Skin epidermis (tissue), 12 donors: ENCODE measurements around the gene ATAD1.
"Not testable (repeated sequence)": the region's sequence is repeated elsewhere in the genome, so short reads cannot be mapped to it uniquely, and the experiment has no call there.

ENCODE experiments used
- H3K27ac ChIP-seq, 21 experiments: fragments of 200-600 bp; sonication (generic) in 11 of 21; one replicate each; pipeline ENCODE4 v1.5.0; 2020; ENCODE audit warnings: mild to moderate bottlenecking in 3 of 21, inconsistent platforms in 2 of 21, moderate library complexity in 2 of 21
- H3K4me3 ChIP-seq, 7 experiments: fragments of 200-600 bp; sonication (generic) in 2 of 7; one replicate each; pipeline ENCODE4 v1.5.0; 2020; ENCODE audit warnings: inconsistent platforms in 2 of 7, mild to moderate bottlenecking in 2 of 7, moderate library complexity in 1 of 7

The ATAD1 gene, protein sequence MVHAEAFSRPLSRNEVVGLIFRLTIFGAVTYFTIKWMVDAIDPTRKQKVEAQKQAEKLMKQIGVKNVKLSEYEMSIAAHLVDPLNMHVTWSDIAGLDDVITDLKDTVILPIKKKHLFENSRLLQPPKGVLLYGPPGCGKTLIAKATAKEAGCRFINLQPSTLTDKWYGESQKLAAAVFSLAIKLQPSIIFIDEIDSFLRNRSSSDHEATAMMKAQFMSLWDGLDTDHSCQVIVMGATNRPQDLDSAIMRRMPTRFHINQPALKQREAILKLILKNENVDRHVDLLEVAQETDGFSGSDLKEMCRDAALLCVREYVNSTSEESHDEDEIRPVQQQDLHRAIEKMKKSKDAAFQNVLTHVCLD

DNA sequence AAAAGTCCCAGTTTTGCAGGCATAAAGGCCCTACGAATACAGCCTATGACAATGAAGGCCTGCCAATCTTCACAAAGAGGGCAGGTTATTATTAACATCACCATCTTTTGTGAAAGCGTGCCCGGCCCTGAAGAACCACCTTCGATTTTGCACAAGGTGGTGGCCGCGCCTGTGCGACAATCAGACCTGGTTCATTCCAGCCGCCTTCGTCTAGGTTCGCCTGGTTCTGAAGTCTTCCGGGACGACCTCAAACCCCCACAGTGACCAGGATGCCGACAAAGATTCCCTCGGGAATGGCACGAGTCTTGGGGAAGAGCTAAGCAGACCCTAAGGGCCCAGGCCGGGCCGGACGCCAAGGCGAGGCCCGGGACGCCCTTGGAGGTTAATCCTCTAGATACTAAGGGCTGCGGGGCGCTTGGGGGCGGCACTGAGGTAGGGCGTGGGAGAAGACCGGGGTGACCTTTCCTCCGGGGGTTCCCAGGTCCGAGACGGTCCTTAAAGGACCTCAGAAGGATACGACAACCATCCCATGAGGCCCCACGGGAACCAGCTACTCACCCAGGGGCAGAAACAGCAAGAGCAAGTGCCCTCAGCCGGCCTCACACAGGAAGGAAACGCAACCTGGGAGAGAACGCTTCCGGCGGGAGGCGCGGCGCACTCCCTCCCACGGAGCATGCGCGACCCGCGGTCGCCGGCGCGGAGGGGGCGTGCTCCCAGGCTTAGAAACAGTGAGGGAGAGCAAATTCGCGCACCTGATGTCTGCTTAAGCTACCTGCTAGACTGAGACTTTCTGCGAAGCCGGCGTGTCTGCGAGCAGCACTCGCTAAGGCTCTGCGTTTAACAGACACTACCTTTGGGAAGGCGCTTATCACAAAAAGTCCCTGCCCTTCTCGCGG, at the start of gene ATAD1:
Gene ATAD1 (minus strand): TSS at position 618 of the 896 bp plus-strand sequence. CDS start 3,627 bp downstream, outside the sequence.
- Histone ChIP-seq H3K27ac (peak within 1 kb of the TSS; percentile 73 to 96 (median 90)), H3K4me3 (peak within 1 kb of the TSS; percentile 58 to 88 (median 77))

DNA sequence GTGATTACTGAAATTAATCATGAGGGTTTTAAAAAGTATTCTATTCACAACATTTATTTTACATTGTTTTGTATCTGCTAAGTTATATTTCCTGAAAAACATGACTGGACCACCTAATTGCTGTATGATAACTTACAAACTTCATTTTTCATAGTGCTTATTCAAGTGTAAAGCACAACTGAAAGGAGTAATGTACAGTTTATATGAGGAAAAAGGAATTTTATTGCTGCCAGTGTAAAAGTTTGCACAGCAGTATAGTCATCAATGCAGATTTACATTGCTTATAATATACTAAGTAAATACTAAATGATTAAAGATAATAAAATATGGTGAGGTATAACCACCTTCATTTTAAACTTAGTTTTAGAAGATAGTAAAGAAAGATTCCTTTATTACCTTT, 49.4 kb upstream of the ATAD1 start:
- Histone ChIP-seq H3K4me3 (peak overlapping the region; percentile 11 to 85 (median 76)), H3K27ac (peak overlapping the region in 13 of 21 experiments; percentile 7 to 99 (median 91))

DNA sequence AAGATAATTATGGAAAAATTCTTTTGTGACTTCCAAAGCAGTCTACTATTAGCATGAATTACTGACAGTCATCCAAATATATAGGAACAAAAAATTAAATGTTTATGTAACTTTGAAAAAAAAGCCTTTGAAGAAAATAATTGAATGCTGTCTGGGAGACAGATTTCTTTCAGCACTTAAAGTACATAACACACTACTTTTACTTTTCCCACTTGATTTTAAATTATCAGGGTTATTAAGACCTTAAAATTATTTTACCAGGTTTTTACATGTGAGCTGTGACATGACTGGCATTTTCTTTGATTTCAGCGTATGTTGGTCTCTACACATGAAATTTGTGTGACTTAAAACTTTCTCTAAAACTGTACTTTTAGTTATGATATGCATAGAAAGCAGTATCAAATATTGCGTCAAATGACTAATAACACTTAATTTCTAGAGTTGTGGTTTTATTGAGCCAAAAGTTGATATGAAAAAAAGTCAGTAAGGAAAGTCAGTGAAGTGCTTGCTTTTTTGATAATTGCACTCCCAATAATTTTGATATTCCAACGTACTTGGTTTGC, 48.5 kb upstream of the ATAD1 start:
- Histone ChIP-seq H3K27ac (peak overlapping the region in 18 of 21 experiments; percentile 54 to 100 (median 96)), H3K4me3 (peak overlapping the region; percentile 66 to 93 (median 77))

DNA sequence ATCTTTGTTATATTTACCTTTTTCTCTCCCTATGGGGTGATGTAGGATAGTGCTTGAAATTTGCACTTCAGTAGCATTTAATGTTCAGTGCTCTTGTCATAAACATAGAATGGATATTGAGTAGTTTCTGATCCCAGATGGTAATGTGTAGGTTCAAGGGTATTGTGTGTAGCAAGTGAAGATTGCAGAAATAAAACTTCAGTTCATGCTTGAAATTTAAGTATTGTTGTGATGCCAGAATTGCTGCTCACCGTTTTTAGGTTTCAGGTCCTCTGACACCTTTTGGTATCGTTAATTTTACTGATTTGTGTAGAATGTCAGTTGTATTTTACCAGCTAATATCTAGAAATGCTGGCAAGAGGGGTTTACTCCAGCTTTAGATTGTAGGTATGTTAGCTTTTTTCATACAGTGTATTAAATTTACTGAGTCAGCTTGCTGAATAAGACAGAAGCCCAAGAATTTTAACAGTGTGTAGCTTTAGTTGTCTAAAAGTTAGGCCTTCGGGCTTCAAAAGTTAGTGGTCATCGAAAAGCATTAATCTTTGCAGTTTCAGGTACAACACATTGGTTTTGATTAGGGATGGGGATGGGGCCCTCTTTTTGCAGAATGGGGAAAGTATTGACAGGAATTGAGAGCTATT, 47.3 kb upstream of the ATAD1 start:
- Histone ChIP-seq H3K27ac (peak overlapping the region in 20 of 21 experiments; percentile 86 to 100 (median 96)), H3K4me3 (peak overlapping the region; percentile 66 to 93 (median 77))

DNA sequence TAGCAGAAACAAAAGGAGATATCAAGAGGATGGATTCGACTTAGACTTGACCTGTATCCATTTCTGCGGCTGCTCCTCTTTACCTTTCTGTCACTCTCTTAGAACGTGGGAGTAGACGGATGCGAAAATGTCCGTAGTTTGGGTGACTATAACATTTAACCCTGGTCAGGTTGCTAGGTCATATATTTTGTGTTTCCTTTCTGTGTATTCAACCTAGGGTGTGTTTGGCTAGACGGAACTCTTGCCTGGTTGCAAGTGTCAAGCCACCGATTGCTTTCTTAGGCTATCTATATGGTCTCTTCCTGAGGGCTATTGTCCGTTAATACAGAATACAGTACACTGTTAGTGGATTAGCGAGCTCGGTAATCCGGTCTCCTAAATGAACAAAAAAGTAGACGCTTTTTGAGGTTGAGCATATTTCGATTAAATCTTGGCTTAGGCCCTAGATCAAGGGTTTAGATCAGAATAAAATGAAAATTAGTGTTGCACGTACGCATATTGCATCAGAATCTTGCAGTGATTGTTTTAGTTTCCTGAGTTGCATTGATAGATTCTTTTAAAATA, 46.6 kb upstream of the ATAD1 start:
- Histone ChIP-seq H3K27ac (peak overlapping the region; percentile 86 to 100 (median 96)), H3K4me3 (peak overlapping the region; percentile 66 to 93 (median 77))

DNA sequence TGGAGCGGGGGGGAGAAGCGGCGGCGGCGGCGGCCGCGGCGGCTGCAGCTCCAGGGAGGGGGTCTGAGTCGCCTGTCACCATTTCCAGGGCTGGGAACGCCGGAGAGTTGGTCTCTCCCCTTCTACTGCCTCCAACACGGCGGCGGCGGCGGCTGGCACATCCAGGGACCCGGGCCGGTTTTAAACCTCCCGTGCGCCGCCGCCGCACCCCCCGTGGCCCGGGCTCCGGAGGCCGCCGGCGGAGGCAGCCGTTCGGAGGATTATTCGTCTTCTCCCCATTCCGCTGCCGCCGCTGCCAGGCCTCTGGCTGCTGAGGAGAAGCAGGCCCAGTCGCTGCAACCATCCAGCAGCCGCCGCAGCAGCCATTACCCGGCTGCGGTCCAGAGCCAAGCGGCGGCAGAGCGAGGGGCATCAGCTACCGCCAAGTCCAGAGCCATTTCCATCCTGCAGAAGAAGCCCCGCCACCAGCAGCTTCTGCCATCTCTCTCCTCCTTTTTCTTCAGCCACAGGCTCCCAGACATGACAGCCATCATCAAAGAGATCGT, 46.0 kb upstream of the ATAD1 start:
- H3K4me3 ChIP-seq: peak overlapping the region; percentile 66 to 93 (median 77)
- H3K27ac ChIP-seq: peak overlapping the region; percentile 86 to 100 (median 96)

DNA sequence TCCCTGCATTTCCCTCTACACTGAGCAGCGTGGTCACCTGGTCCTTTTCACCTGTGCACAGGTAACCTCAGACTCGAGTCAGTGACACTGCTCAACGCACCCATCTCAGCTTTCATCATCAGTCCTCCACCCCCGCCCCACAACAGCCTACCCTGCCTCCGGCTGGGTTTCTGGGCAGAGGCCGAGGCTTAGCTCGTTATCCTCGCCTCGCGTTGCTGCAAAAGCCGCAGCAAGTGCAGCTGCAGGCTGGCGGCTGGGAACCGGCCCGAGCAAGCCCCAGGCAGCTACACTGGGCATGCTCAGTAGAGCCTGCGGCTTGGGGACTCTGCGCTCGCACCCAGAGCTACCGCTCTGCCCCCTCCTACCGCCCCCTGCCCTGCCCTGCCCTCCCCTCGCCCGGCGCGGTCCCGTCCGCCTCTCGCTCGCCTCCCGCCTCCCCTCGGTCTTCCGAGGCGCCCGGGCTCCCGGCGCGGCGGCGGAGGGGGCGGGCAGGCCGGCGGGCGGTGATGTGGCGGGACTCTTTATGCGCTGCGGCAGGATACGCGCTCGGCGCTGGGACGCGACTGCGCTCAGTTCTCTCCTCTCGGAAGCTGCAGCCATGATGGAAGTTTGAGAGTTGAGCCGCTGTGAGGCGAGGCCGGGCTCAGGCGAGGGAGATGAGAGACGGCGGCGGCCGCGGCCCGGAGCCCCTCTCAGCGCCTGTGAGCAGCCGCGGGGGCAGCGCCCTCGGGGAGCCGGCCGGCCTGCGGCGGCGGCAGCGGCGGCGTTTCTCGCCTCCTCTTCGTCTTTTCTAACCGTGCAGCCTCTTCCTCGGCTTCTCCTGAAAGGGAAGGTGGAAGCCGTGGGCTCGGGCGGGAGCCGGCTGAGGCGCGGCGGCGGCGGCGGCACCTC, 45.3 kb upstream of the ATAD1 start, which contains the start of the genes KLLN and PTEN:
Gene KLLN (minus strand): TSS at position 481 of the 891 bp plus-strand sequence. CDS start 1,046 bp downstream, outside the sequence.
Gene PTEN (plus strand): TSS at position 573 of the 891 bp plus-strand sequence. CDS start 845 bp downstream, outside the sequence.
- Histone ChIP-seq H3K4me3 (peak within 1 kb of the TSS; percentile 66 to 93 (median 77)), H3K27ac (peak within 1 kb of the TSS; percentile 86 to 100 (median 96))

DNA sequence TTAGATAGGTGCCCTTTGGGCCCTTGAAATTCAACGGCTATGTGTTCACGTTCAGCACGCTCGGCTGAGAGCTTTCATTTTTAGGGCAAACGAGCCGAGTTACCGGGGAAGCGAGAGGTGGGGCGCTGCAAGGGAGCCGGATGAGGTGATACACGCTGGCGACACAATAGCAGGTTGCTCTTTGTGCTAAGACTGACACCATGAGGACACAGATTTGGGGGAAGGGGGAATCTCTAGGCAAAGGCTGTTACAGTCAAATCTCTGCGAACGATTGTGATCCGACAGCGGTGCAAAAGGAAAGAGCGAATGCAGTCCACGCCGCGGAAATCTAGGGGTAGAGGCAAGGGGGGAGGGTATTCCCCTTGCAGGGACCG, 44.6 kb upstream of the ATAD1 start:
- peak overlapping the region; percentile 50 to 100 (median 96) for H3K27ac ChIP-seq

DNA sequence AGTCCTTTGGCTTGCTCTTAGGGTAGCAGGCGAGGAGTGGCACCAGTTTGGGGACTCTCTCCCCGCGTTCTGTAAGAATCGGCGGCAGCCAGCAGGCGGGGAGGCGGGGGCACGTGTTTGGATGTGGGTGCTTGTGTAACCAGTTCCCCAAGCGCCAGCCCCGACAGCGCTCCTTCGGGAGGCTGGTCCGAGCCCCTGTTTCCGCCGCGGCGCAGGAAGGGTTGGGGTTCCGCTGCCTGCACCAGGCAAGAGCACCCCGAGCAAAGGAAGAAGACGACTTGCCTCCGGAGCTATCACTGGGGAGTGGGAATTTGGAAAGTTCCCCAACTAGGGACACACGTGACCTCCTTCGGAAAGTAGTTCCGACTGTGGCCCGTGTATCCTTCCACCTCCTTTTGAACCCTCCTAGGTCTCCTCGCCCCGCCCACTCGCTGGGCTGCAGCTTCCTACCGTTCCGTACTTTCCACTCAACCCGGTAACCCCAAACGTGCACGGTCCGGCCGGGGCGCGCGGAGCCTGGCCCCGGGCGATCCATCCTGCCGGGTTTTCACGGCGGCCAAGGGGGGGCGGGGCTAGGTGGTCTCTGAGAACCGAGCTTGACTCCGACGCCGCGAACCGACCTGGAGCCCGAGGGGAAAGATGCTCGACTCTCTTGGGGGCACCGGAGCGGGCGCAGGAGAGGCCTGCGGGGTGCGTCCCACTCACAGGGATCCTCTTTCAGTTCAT, 44.1 kb upstream of the ATAD1 start:
- peak overlapping the region; percentile 50 to 100 (median 96) for H3K27ac ChIP-seq
- H3K4me3 ChIP-seq: peak overlapping the region; percentile 66 to 93 (median 77)

More for the DNA sequence above, 44.6 kb upstream of the ATAD1 start:
- H3K4me3 ChIP-seq: peak overlapping the region; percentile 66 to 93 (median 77)

DNA sequence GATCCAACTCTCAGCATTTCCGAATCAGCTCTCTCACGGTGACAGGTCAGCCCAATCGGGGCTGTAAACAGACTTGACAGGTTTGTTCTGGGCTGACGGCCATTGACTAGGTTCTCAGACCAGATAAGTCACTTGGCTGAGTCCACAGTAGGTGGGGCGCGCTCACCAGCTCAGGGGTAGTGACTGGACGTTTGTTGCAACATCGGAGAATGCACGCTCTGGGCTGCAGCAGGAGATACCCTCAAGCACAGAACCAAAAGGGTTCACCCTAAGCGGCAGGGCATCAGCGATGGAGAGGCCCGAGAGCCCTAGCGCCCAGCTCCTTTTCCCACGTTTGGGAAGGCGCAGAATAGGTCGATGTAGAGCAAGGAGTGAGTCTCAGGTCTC, 43.5 kb upstream of the ATAD1 start:
- Histone ChIP-seq H3K4me3 (peak overlapping the region; percentile 66 to 93 (median 77)), H3K27ac (peak overlapping the region in 20 of 21 experiments; percentile 86 to 100 (median 96))

DNA sequence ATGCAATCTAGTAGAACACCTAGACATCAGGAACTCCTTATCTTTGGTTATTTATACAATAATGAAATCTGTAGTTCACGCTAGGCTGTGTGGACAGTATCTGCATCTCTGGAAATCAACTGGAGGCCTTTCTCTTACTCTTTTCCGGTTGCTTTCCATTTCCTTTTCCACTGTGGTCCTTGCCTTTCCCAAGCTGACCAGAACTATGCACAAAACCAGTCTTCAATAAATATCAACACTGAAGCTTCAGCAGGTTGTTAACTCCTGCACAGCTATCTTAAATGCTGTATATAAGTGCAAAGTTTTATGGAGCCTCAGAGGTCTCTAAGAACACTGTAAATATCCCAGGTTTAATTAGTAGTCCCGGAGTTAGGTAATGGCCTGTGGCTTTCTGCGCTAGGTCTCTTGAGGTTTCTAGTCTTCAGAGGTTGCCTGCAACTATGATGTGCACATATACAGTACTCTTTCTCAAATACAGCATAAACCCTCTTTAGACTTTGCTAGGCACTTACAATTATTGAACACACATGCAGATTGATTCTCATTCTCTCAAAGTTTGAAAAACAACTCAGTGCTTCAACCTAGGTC, 42.9 kb upstream of the ATAD1 start:
- peak overlapping the region in 17 of 21 experiments; percentile 91 to 99 (median 96) for H3K27ac ChIP-seq
- H3K4me3 ChIP-seq: peak overlapping the region in 1 of 7 experiments; percentile 77

DNA sequence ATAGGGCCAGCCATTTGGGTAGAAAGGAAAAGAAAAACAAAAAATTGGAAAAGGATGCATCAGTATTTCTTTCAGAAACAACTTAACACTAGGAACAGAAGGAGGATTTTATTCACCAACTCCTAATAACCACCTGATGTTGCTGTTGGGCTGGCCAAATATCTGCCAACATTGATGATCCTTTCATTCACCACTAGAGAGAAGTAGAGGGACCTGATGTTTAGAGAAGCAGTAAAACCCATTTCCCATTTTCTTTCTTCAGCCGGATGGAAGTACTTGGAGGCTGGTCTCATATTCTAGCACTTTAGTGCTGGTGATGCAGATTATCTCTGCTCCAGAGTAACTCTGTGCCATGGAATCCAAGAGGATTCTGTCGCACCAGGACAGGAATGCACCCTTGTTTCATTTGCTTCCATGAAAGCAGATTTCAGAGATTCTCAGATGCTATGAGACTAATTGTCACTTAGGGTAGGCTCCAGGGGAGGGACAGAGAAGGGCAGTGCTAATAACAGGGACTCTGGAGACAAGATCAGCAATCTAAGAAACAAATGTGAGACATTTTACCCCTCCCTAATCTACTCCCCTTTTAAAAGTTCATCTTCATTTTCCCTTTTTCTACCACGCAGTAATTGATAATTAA, 42.2 kb upstream of the ATAD1 start:
- Histone ChIP-seq H3K4me3 (no peak overlapping the region), H3K27ac (peak overlapping the region in 6 of 21 experiments; percentile 24 to 99 (median 82))

DNA sequence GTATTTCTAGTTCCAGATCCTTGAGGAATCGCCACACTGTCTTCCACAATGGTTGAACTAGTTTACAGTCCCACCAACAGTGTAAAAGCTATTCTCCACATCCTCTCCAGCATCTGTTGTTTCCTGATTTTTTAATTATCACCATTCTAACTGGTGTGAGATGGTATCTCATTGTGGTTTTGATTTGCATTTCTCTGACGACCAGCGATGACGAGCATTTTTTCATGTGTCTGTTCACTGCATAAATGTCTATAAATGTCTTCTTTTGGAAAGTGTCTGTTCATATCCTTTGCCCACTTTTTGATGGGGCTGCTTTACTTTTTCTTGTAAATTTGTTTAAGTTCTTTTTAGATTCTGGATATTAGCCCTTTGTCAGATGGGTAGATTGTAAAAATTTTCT, 37.6 kb upstream of the ATAD1 start:
- H3K4me3 ChIP-seq, H3K27ac ChIP-seq: not testable (repeated sequence)

DNA sequence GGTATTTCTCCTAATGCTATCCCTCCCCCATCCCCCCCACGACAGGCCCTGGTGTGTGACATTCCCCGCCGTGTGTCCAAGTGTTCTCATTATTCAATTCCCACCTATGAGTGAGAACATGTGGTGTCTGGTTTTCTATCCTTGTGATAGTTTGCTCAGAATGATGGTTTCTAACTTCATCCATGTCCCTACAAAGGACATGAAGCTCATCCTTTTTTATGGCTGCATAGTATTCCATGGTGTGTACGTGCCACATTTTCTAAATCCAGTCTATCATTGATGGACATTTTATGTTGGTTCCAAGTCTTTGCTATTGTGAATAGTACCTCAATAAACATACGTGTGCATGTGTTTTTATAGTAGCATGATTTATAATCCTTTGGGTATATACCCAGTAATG, 37.2 kb upstream of the ATAD1 start:
- H3K27ac ChIP-seq, H3K4me3 ChIP-seq: not testable (repeated sequence)

DNA sequence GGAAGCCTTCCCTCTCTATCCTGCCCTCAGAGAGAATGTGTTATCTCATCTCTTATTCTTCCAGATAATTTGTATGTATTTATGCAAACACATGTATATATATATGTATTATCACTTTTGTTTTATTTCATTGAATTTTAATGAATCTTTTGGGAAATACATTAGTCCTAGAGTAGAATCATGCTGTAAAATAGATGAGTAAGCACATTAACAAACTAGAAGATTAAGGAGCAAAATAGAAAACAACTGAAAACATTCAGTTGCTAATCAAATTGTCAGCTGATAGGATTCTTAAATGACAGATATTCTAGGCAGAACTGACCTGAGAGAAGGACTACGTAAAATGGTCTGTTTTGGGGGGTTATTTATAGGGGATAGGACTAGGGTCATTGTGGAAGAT, 34.1 kb upstream of the ATAD1 start:
- no peak overlapping the region for H3K27ac ChIP-seq
- H3K4me3 ChIP-seq: no peak overlapping the region

DNA sequence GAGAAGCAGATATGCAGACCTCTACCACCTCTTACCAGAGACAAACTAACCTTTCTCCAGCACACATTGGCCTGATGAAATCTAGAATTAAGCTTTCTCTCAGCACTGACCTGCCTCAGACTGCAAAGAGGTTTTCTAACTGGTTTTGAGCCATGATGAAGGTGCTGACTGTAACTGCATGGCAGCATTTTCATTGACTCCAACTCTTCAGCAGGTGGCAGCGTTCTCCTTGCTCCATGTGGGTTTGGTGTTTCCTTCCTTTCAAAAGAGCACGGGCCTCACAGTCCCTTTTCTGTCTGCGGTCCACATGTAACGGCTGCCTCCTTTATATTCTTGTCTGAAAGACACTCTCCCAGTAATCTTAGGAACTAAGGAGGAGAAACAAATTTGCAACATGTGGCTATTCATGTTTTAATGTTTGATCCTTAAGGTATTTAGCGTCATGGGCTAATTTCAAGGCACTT, 32.7 kb upstream of the ATAD1 start:
- no peak overlapping the region for H3K4me3 ChIP-seq
- no peak overlapping the region for H3K27ac ChIP-seq
